Measurements from ENCODE around the gene C6orf52.

The C6orf52 gene

GRCh38 chr6:10733151-10733715 is 38.8 kb upstream of the C6orf52 start:
- no peak for DNase-seq (ENCODE audit: low read depth)
- no peak for TF ChIP-seq CTCF (conservative IDR thresholded peaks at IDR 0.05; ENCODE audit: low read depth, low read length)

GRCh38 chr6:10730254-10730653 is 35.8 kb upstream of the C6orf52 start:
- no peak for DNase-seq (ENCODE audit: low read depth)
- H3K4me3 ChIP-seq (ENCODE audit: low read length) = no peak overlapping the region
- no peak for TF ChIP-seq CTCF (conservative IDR thresholded peaks at IDR 0.05; ENCODE audit: low read depth, low read length)

More at GRCh38 chr6:10733151-10733715, 38.8 kb upstream of the C6orf52 start:
- H3K4me3 ChIP-seq (ENCODE audit: low read length) = no peak overlapping the region

GRCh38 chr6:10725716-10726115 is 31.3 kb upstream of the C6orf52 start:
- no peak overlapping the region for H3K4me3 ChIP-seq (ENCODE audit: low read length)
- no peak for TF ChIP-seq CTCF (conservative IDR thresholded peaks at IDR 0.05; ENCODE audit: low read depth, low read length)
- no peak for DNase-seq (ENCODE audit: low read depth)

- DNase-seq (ENCODE audit: low read depth) = no peak
- H3K4me3 ChIP-seq (ENCODE audit: low read length) = no peak overlapping the region
Observed at GRCh38 chr6:10725044-10725443, 30.6 kb upstream of the C6orf52 start.

GRCh38 chr6:10723567-10723881 is 29.1 kb upstream of the C6orf52 start:
- DNase-seq (ENCODE audit: low read depth) = no peak
- H3K4me3 ChIP-seq (ENCODE audit: low read length) = peak overlapping the region; percentile 84
- TF ChIP-seq CTCF (conservative IDR thresholded peaks at IDR 0.05; ENCODE audit: low read depth, low read length) = no peak

More at GRCh38 chr6:10725044-10725443, 30.6 kb upstream of the C6orf52 start:
- no peak for TF ChIP-seq CTCF (conservative IDR thresholded peaks at IDR 0.05; ENCODE audit: low read depth, low read length)

GRCh38 chr6:10722820-10723566 is 28.6 kb upstream of the C6orf52 start, which contains the start of gene TMEM14C:
TMEM14C (plus strand) TSS chr6:10723070; CDS start chr6:10724614, 1,544 bp downstream.
- no peak for TF ChIP-seq CTCF (conservative IDR thresholded peaks at IDR 0.05; ENCODE audit: low read depth, low read length)
- H3K4me3 ChIP-seq (ENCODE audit: low read length) = peak within 1 kb of the TSS; percentile 84
- DNase-seq (ENCODE audit: low read depth) = peak; percentile 91

- DNase-seq (ENCODE audit: low read depth) = no peak
- H3K4me3 ChIP-seq (ENCODE audit: low read length) = peak overlapping the region; percentile 84
- TF ChIP-seq CTCF (conservative IDR thresholded peaks at IDR 0.05; ENCODE audit: low read depth, low read length) = no peak
Observed at GRCh38 chr6:10722570-10722819, 28.1 kb upstream of the C6orf52 start.
